H1 (cell line): Measurements from ENCODE around the gene DOHH. TPM values are rescaled to one million over a fixed set of nuclear protein-coding genes. Genes with fewer than 3 reads are reported as not detected.

Experiments used
- CTCF ChIA-PET: fragments of 300-600 bp; sonication (Branson Sonifier 250); formaldehyde crosslinking; loops from one replicate; lab custom pipeline; 2021; ENCODE audit not compliant: partially characterized antibody; lab: Charles Lee
- POLR2A ChIA-PET: fragments of 300-600 bp; sonication (Branson Sonifier 250); formaldehyde crosslinking; loops from one replicate; lab custom pipeline; 2021; ENCODE audit warnings: inconsistent platforms; ENCODE audit not compliant: partially characterized antibody; lab: Charles Lee
- DNase-seq, 2 experiments: peaks; one replicate each; pipeline versions ENCODE4 v3.0.0 to v3.0.0-alpha.2; 2010 to 2022; ENCODE audit warnings: low spot score in 2 of 2, low read depth in 1 of 2, mixed read lengths in 1 of 2
- FAIRE-seq: peaks from 2 replicates; lab custom pipeline; 2011; peaks lifted over from hg19 to GRCh38; lab: Jason Lieb, UNC
- H2AFZ ChIP-seq: 2 replicates; pipeline ENCODE4 v1.8.1; 2012; ENCODE audit warnings: low read length, inconsistent platforms
- H2AK5ac ChIP-seq: 2 replicates; pipeline ENCODE4 v1.6.1; 2013; ENCODE audit warnings: low read depth, low read length
- H2BK120ac ChIP-seq: replicated peaks from 2 replicates; pipeline ENCODE3; 2013; ENCODE audit warnings: low read depth, low read length, inconsistent platforms
- H2BK12ac ChIP-seq: 2 replicates; pipeline ENCODE4 v1.6.1; 2013; ENCODE audit warnings: low read depth, low read length
- H2BK15ac ChIP-seq: 2 replicates; pipeline ENCODE4 v1.6.1; 2013; ENCODE audit warnings: low read length
- H2BK20ac ChIP-seq: 2 replicates; pipeline ENCODE4 v1.6.1; 2013; ENCODE audit warnings: low read length
- H2BK5ac ChIP-seq: 2 replicates; pipeline ENCODE4 v1.6.1; 2013; ENCODE audit warnings: low read depth, low read length
- H3K14ac ChIP-seq: 2 replicates; pipeline ENCODE4 v1.6.1; 2013; ENCODE audit warnings: inconsistent platforms; ENCODE audit not compliant: insufficient read length
- H3K18ac ChIP-seq: 2 replicates; pipeline ENCODE4 v1.6.1; 2013; ENCODE audit warnings: low read length; ENCODE audit errors: extremely low read depth
- H3K23ac ChIP-seq: 2 replicates; pipeline ENCODE4 v1.6.1; 2013; ENCODE audit warnings: inconsistent platforms; ENCODE audit not compliant: insufficient read length
- H3K23me2 ChIP-seq: 2 replicates; pipeline ENCODE4 v1.6.1; 2013; ENCODE audit warnings: low read depth, low read length
- H3K27ac ChIP-seq: 2 replicates; pipeline ENCODE4 v1.6.1; 2011; ENCODE audit warnings: low read depth, low read length, inconsistent platforms
- H3K27me3 ChIP-seq, 4 experiments: replicated peaks in 1 of 4; 1 replicate in 1 of 4; 2 replicates in 3 of 4; pipeline versions ENCODE4 v1.6.1 to v1.8.1; 2011 to 2013; ENCODE audit warnings: low read length in 3 of 4, mild to moderate bottlenecking in 3 of 4, inconsistent platforms in 2 of 4, mixed read lengths in 2 of 4, moderate library complexity in 1 of 4; ENCODE audit not compliant: control insufficient read depth in 3 of 4, insufficient read depth in 3 of 4; ENCODE audit errors: extremely low read depth in 1 of 4
- H3K36me3 ChIP-seq, 4 experiments: 2 replicates each; pipeline versions ENCODE4 v1.6.1 to v1.8.1; 2011 to 2013; ENCODE audit warnings: mild to moderate bottlenecking in 4 of 4, low read length in 3 of 4, moderate library complexity in 2 of 4, control low read depth in 1 of 4, inconsistent platforms in 1 of 4; ENCODE audit not compliant: insufficient read depth in 4 of 4, control insufficient read depth in 2 of 4
- H3K4ac ChIP-seq: replicated peaks from 2 replicates; pipeline ENCODE3; 2013; ENCODE audit warnings: low read length, low read depth, mixed read lengths, inconsistent platforms; ENCODE audit not compliant: insufficient read length
- H3K4me1 ChIP-seq, 4 experiments: replicated peaks in 1 of 4; 1 replicate in 1 of 4; 2 replicates in 3 of 4; pipeline versions ENCODE4 v1.6.1 to v1.8.1; 2011 to 2013; ENCODE audit warnings: low read length in 3 of 4, inconsistent platforms in 2 of 4, mixed read lengths in 1 of 4; ENCODE audit not compliant: insufficient read depth in 4 of 4, control insufficient read depth in 3 of 4
- H3K4me2 ChIP-seq, 2 experiments: 2 replicates each; pipeline versions ENCODE4 v1.6.1 to v1.8.1; 2011 to 2013; ENCODE audit warnings: low read depth in 2 of 2, low read length in 2 of 2, control low read depth in 1 of 2, inconsistent platforms in 1 of 2, mild to moderate bottlenecking in 1 of 2; ENCODE audit not compliant: insufficient read depth in 1 of 2
- H3K4me3 ChIP-seq, 4 experiments: fragments of 200-600, 300-600 bp in 1 of 4; sonication (generic), shearing (Covaris generic), sonication (Bioruptor Twin) in 1 of 4; 2 replicates each; pipeline versions ENCODE4 v1.5.1 to v1.8.1; 2011 to 2016; ENCODE audit warnings: low read length in 4 of 4, low read depth in 3 of 4, control low read depth in 2 of 4, inconsistent platforms in 2 of 4, mild to moderate bottlenecking in 2 of 4, mixed read lengths in 1 of 4, moderate library complexity in 1 of 4; ENCODE audit not compliant: insufficient read depth in 2 of 4; ENCODE audit errors: extremely low read depth in 1 of 4
- H3K56ac ChIP-seq: replicated peaks from 2 replicates; pipeline ENCODE3; 2013; ENCODE audit warnings: low read depth, mild to moderate bottlenecking, mixed read lengths, low read length, inconsistent platforms; ENCODE audit not compliant: insufficient read length
- H3K79me1 ChIP-seq: 2 replicates; pipeline ENCODE4 v1.6.1; 2013; ENCODE audit warnings: low read depth, low read length, control low read depth
- H3K79me2 ChIP-seq, 2 experiments: 2 replicates each; pipeline versions ENCODE4 v1.6.1 to v1.8.1; 2012 to 2013; ENCODE audit warnings: low read length in 2 of 2, mild to moderate bottlenecking in 2 of 2, inconsistent platforms in 1 of 2; ENCODE audit not compliant: insufficient read depth in 2 of 2, control insufficient read depth in 1 of 2
- H3K9ac ChIP-seq, 4 experiments: replicated peaks in 1 of 4; 1 replicate in 1 of 4; 2 replicates in 3 of 4; pipeline versions ENCODE4 v1.6.1 to v1.8.1; 2011 to 2013; ENCODE audit warnings: low read depth in 3 of 4, low read length in 3 of 4, control low read depth in 2 of 4, mild to moderate bottlenecking in 2 of 4, moderate library complexity in 2 of 4, inconsistent platforms in 1 of 4; ENCODE audit errors: extremely low read depth in 1 of 4
- H3K9me3 ChIP-seq, 2 experiments: 2 replicates each; pipeline versions ENCODE4 v1.6.1 to v1.8.1; 2012 to 2013; ENCODE audit warnings: mild to moderate bottlenecking in 2 of 2, moderate library complexity in 2 of 2, control low read depth in 1 of 2, inconsistent platforms in 1 of 2, low read depth in 1 of 2, low read length in 1 of 2, mixed read lengths in 1 of 2; ENCODE audit not compliant: insufficient read depth in 2 of 2
- H4K20me1 ChIP-seq, 2 experiments: replicated peaks in 1 of 2; 2 replicates each; pipeline versions ENCODE3 to v1.8.1; 2011 to 2013; ENCODE audit warnings: inconsistent platforms in 2 of 2, low read length in 2 of 2, mild to moderate bottlenecking in 1 of 2; ENCODE audit not compliant: insufficient read depth in 2 of 2, control insufficient read depth in 1 of 2
- H4K5ac ChIP-seq: 2 replicates; pipeline ENCODE4 v1.6.1; 2013; ENCODE audit warnings: low read length, low read depth, mixed read lengths, inconsistent platforms; ENCODE audit not compliant: insufficient read length
- H4K8ac ChIP-seq: 2 replicates; pipeline ENCODE4 v1.8.0; 2013; ENCODE audit warnings: mild to moderate bottlenecking, moderate library complexity, low read length, inconsistent platforms; ENCODE audit not compliant: insufficient read depth; ENCODE audit errors: extremely low read depth
- H4K91ac ChIP-seq: replicated peaks from 2 replicates; pipeline ENCODE3; 2013; ENCODE audit warnings: low read length, mixed read lengths, inconsistent platforms; ENCODE audit not compliant: insufficient read length
- BRCA1 ChIP-seq: IDR thresholded peaks from 2 replicates; pipeline ENCODE4 v1.6.1; 2012; ENCODE audit warnings: low read depth, low read length, improper control_type of control experiment
- CHD1 ChIP-seq: IDR thresholded peaks from 2 replicates; pipeline ENCODE4 v1.6.1; 2012; ENCODE audit warnings: low read depth, low read length, improper control_type of control experiment
- CREB1 ChIP-seq: IDR thresholded peaks from 2 replicates; pipeline ENCODE4 v1.6.1; 2012; ENCODE audit warnings: inconsistent platforms
- CTCF ChIP-seq, 3 experiments: IDR thresholded peaks; 1 replicate in 2 of 3; 2 replicates in 1 of 3; pipeline versions ENCODE4 v1.5.1 to v1.6.1; 2011; ENCODE audit warnings: low read length in 3 of 3, mild to moderate bottlenecking in 3 of 3, inconsistent platforms in 2 of 3, low read depth in 1 of 3, moderate library complexity in 1 of 3; ENCODE audit not compliant: insufficient read depth in 1 of 3; ENCODE audit errors: control extremely low read depth in 1 of 3
- EP300 ChIP-seq, 2 experiments: IDR thresholded peaks; 1 replicate in 1 of 2; 2 replicates in 1 of 2; pipeline ENCODE4 v1.6.1; 2011 to 2012; ENCODE audit warnings: low read depth in 2 of 2, low read length in 2 of 2, mild to moderate bottlenecking in 2 of 2, borderline replicate concordance in 1 of 2, inconsistent platforms in 1 of 2, moderate library complexity in 1 of 2
- GABPA ChIP-seq: IDR thresholded peaks from 2 replicates; pipeline ENCODE4 v1.6.1; 2011; ENCODE audit warnings: mild to moderate bottlenecking, low read length, moderate library complexity, borderline replicate concordance; ENCODE audit not compliant: insufficient read depth
- GTF2F1 ChIP-seq: IDR thresholded peaks from 2 replicates; pipeline ENCODE4 v1.6.1; 2012; ENCODE audit warnings: low read depth, low read length, improper control_type of control experiment, borderline replicate concordance
- KDM5A ChIP-seq: fragments of 200-600 bp; IDR thresholded peaks from 2 replicates; pipeline ENCODE4 v1.7.1; 2012; ENCODE audit warnings: mild to moderate bottlenecking, low read length, inconsistent platforms, mixed read lengths
- POU5F1 ChIP-seq: IDR thresholded peaks from 2 replicates; pipeline ENCODE4 v1.6.1; 2011; ENCODE audit warnings: low read depth, mild to moderate bottlenecking, low read length, moderate library complexity
- RBBP5 ChIP-seq: IDR thresholded peaks from 2 replicates; pipeline ENCODE4 v1.7.1; 2012; ENCODE audit warnings: low read depth, mild to moderate bottlenecking, inconsistent platforms, low read length, moderate library complexity, borderline replicate concordance
- SRF ChIP-seq: IDR thresholded peaks from 2 replicates; pipeline ENCODE4 v1.6.1; 2011; ENCODE audit warnings: mild to moderate bottlenecking, low read depth, low read length, moderate library complexity
- WGBS, 2 experiments: shearing (Covaris generic) in 1 of 2; methylation state at CpG; one replicate each; pipeline versions ENCODE4 v1.1.6 to v1.1.7; 2013 to 2015; ENCODE audit warnings: low lambda C conversion rate in 2 of 2, mixed read lengths in 2 of 2, inconsistent platforms in 1 of 2, low coverage in 1 of 2, missing lambda C conversion rate in 1 of 2; ENCODE audit not compliant: insufficient replicate concordance in 2 of 2, insufficient coverage in 1 of 2, insufficient read length in 1 of 2; ENCODE audit errors: extremely low coverage in 1 of 2, missing lambda C conversion rate in 1 of 2; 5-methylcytosine and 5-hydroxymethylcytosine counted together
- polyA plus RNA-seq, 7 experiments: library from polyadenylated mRNA; depleted of rRNA in 3 of 7; stranded (reverse) in 5 of 7; unstranded in 2 of 7; fragments of >200 nt in 5 of 7; fragments of 200-250 nt in 2 of 7; gene quantifications; 1 replicate in 5 of 7; 2 replicates in 1 of 7; 4 replicates in 1 of 7; pipeline versions ENCODE4 v1.2.1 to v1.2.3, GENCODE V29; 2011 to 2013; ENCODE audit warnings: missing spikeins in 2 of 7, mixed read lengths in 2 of 7
- total RNA-seq: library from RNA; stranded (reverse); fragmentation: NEBNext Ultra II Directional; extraction: Animal tissue kit (Norgen Biotek cat#: 25700); gene quantifications from 2 replicates; pipeline ENCODE4 v1.2.1, GENCODE V29; 2021

DOHH gene
- total and polyA plus RNA-seq, 2 of the 8 experiments (the other 6 are each of a cell fraction or from before 2014, with no cell fraction given), result 7.3 to 17.7 TPM

DNA sequence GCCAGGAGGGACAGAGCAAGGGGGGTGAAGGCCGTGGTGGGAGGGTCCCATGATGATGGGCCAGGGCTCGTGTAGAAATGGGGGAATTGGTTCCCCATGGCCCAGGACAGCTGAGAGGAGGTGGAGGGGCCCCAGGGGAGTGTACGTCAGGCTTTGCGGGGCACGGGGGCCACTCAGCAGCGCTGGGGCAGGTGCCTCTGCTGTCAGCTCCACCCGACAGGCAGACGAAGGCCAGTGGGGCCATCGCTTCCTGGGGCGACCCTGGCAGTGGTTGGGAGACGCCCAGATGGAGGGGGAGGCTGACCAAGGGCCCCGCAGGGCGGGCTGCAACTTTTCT, 36.6 kb upstream of the DOHH start:
- H2BK120ac ChIP-seq, result no peak overlapping the region
- ChIA-PET CTCF (interaction anchor here (1.5 to 6.9 kb wide), 4 partner anchors 11 to 82 kb away, joined by 3 to 54 read pairs (median 6); no protein-coding TSS in a partner anchor), POLR2A (interaction anchor here (0.9 to 4.0 kb wide), 6 partner anchors 9 to 85 kb away, joined by 3 to 30 read pairs (median 5); no protein-coding TSS in a partner anchor)
- DNase-seq (no peak), FAIRE-seq (no peak)
- H3K79me1 ChIP-seq, result 0 out of 2 replicates have a peak, but pooled peaks cover 2% of the 10 kb centered on the region
- H3K9me3 ChIP-seq, result no peaks in the 10 kb centered on the region
- no peak overlapping the region for H3K23ac ChIP-seq
- H4K91ac ChIP-seq, result no peak overlapping the region
- no peaks in the 10 kb centered on the region for H3K79me2 ChIP-seq
- no peak overlapping the region for H2BK20ac ChIP-seq
- H4K8ac ChIP-seq, result no peak overlapping the region
- no peak overlapping the region for H2BK5ac ChIP-seq
- peaks cover 3 to 11% (median 6%) of the 10 kb centered on the region in 4 experiments; a peak in 6 of 7 replicates for H3K4me1 ChIP-seq
- H3K18ac ChIP-seq, result no peak overlapping the region
- H2BK12ac ChIP-seq, result no peak overlapping the region
- no peak overlapping the region for H3K56ac ChIP-seq
- 90% methylated on average over 12 of the region's 13 CpGs; no CpG with 5 or more reads in 1 of the 2 experiments for WGBS, 2 experiments
- H3K4me2 ChIP-seq, result no peak overlapping the region
- H4K5ac ChIP-seq, result no peak overlapping the region
- no peak overlapping the region for H2AK5ac ChIP-seq
- H2AFZ ChIP-seq, result no peak overlapping the region
- H4K20me1 ChIP-seq, result peaks cover 8 to 16% of the 10 kb centered on the region in 2 experiments
- no peak overlapping the region for H3K4ac ChIP-seq
- H3K27ac ChIP-seq, result no peak overlapping the region
- H3K36me3 ChIP-seq, result peaks cover 2 to 31% (median 15%) of the 10 kb centered on the region in 4 experiments; a peak in 7 of 8 replicates
- H3K23me2 ChIP-seq, result no peaks in the 10 kb centered on the region
- no peak overlapping the region for H3K9ac ChIP-seq
- H3K14ac ChIP-seq, result no peak overlapping the region
- no peaks in the 10 kb centered on the region for H3K27me3 ChIP-seq
- H3K4me3 ChIP-seq, result no peak overlapping the region
- H2BK15ac ChIP-seq, result no peak overlapping the region
- no peak for TF ChIP-seq POU5F1
- TF ChIP-seq CREB1, result no peak
- TF ChIP-seq CHD1, result no peak
- TF ChIP-seq RBBP5, result no peak
- no peak for TF ChIP-seq KDM5A
- no peak for TF ChIP-seq CTCF (IDR thresholded peaks at IDR 0.05; ENCODE audit: control extremely low read depth in 1 of 3, insufficient read depth in 1 of 3, low read depth in 1 of 3, low read length in 3 of 3)
- no peak for TF ChIP-seq GTF2F1
- no peak for TF ChIP-seq SRF
- TF ChIP-seq GABPA, result no peak
- no peak for TF ChIP-seq BRCA1
- TF ChIP-seq EP300 (IDR thresholded peaks at IDR 0.05; ENCODE audit: borderline replicate concordance in 1 of 2, low read depth in 2 of 2, low read length in 2 of 2), result no peak
